ENCODE data around the gene FAM20C.

The FAM20C gene

GRCh38 chr7:300048-300447 lies 107.7 kb downstream of the FAM20C start:
- no peaks in the 10 kb centered on the region for H3K27me3 ChIP-seq (ENCODE audit: insufficient read depth, poor library complexity, severe bottlenecking)
- TF ChIP-seq GABPA (IDR thresholded peaks at IDR 0.05; ENCODE audit: low read depth), result no peak
- no peak for TF ChIP-seq POLR2AphosphoS5 (IDR thresholded peaks at IDR 0.05; ENCODE audit: low read depth)
- no peak for TF ChIP-seq CTCF (IDR thresholded peaks at IDR 0.05; ENCODE audit: insufficient read depth, low read length)
- no peak for TF ChIP-seq REST (IDR thresholded peaks at IDR 0.05; ENCODE audit: insufficient replicate concordance, low read depth)
- no peak for TF ChIP-seq SPI1 (IDR thresholded peaks at IDR 0.05; ENCODE audit: borderline replicate concordance, low read depth)

GRCh38 chr7:300546-301290 lies 108.3 kb downstream of the FAM20C start:
- DNase-seq (ENCODE audit: low read depth in 1 of 2, low spot score in 1 of 2), result no peak
- H3K27me3 ChIP-seq (ENCODE audit: insufficient read depth, poor library complexity, severe bottlenecking), result no peaks in the 10 kb centered on the region

More at GRCh38 chr7:300048-300447, 107.7 kb downstream of the FAM20C start:
- DNase-seq (ENCODE audit: low read depth in 1 of 2, low spot score in 1 of 2), result no peak
- no peak overlapping the region for H3K4me3 ChIP-seq (replicated peaks; ENCODE audit: insufficient read depth, low read length)
- H3K27ac ChIP-seq (replicated peaks), result no peak overlapping the region

GRCh38 chr7:301291-302053 lies 109.1 kb downstream of the FAM20C start:
- TF ChIP-seq POLR2AphosphoS5 (IDR thresholded peaks at IDR 0.05; ENCODE audit: low read depth) (no peak), GABPA (IDR thresholded peaks at IDR 0.05; ENCODE audit: low read depth) (no peak), REST (IDR thresholded peaks at IDR 0.05; ENCODE audit: insufficient replicate concordance, low read depth) (no peak), SPI1 (IDR thresholded peaks at IDR 0.05; ENCODE audit: borderline replicate concordance, low read depth) (no peak), CTCF (IDR thresholded peaks at IDR 0.05; ENCODE audit: insufficient read depth, low read length) (no peak)
- no peaks in the 10 kb centered on the region for H3K27me3 ChIP-seq (ENCODE audit: insufficient read depth, poor library complexity, severe bottlenecking)
- H3K27ac ChIP-seq (replicated peaks), result no peak overlapping the region
- no peak overlapping the region for H3K4me3 ChIP-seq (replicated peaks; ENCODE audit: insufficient read depth, low read length)
- no peak for DNase-seq (ENCODE audit: low read depth in 1 of 2, low spot score in 1 of 2)

More at GRCh38 chr7:300546-301290, 108.3 kb downstream of the FAM20C start:
- H3K4me3 ChIP-seq (replicated peaks; ENCODE audit: insufficient read depth, low read length), result no peak overlapping the region
- H3K27ac ChIP-seq (replicated peaks), result no peak overlapping the region
- TF ChIP-seq REST (IDR thresholded peaks at IDR 0.05; ENCODE audit: insufficient replicate concordance, low read depth), result no peak
- no peak for TF ChIP-seq GABPA (IDR thresholded peaks at IDR 0.05; ENCODE audit: low read depth)

Data from HL-60 (cell line).